Glomerular visceral epithelial cell (primary cell): ENCODE results near the gene KLK4.

Experiments used
- DNase-seq: peaks from one replicate; pipeline ENCODE4 v3.0.0-alpha.2; 2016; ENCODE audit errors: extremely low spot score

Gene KLK4

GRCh38 chr19:50878851-50879250 lies 32.3 kb downstream of the KLK4 start:
- DNase-seq = no peak

- no peak for DNase-seq
Observed at GRCh38 chr19:50877338-50877737, 33.9 kb downstream of the KLK4 start.

- no peak for DNase-seq
Observed at GRCh38 chr19:50876456-50876855, 34.7 kb downstream of the KLK4 start.

- DNase-seq = no peak
Observed at GRCh38 chr19:50875795-50876422, 35.3 kb downstream of the KLK4 start.

DNA sequence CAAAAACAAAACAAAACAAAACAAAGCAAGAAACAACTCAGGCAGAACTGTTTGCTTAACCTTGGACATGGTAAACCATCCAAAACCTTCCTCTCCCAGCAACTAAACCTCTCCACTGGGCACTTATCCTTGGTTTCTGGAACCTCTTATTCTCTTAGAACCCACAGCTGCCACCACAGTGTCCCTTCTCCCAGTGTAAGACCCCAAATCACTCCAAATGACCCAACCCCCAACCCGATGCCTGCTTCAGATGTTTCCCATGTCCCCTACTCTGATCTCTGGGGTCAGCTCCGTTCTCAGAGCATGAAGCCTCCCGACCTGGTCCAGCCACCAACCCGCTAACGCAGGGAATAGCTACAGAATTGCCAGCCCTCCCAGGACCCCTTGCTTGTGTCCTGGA lies 37.0 kb downstream of the KLK4 start:
- no peak for DNase-seq

DNA sequence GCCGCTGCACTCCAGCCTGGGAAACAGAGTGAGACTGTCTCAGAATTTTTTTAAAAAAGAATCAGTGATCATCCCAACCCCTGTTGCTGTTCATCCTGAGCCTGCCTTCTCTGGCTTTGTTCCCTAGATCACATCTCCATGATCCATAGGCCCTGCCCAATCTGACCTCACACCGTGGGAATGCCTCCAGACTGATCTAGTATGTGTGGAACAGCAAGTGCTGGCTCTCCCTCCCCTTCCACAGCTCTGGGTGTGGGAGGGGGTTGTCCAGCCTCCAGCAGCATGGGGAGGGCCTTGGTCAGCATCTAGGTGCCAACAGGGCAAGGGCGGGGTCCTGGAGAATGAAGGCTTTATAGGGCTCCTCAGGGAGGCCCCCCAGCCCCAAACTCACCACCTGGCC lies 38.1 kb downstream of the KLK4 start, which contains the start of gene KLK2:
TSS of gene KLK2 (plus strand) at position 384 of the 400 bp plus-strand sequence. CDS start 35 bp downstream, outside the sequence.
- DNase-seq = no peak

DNA sequence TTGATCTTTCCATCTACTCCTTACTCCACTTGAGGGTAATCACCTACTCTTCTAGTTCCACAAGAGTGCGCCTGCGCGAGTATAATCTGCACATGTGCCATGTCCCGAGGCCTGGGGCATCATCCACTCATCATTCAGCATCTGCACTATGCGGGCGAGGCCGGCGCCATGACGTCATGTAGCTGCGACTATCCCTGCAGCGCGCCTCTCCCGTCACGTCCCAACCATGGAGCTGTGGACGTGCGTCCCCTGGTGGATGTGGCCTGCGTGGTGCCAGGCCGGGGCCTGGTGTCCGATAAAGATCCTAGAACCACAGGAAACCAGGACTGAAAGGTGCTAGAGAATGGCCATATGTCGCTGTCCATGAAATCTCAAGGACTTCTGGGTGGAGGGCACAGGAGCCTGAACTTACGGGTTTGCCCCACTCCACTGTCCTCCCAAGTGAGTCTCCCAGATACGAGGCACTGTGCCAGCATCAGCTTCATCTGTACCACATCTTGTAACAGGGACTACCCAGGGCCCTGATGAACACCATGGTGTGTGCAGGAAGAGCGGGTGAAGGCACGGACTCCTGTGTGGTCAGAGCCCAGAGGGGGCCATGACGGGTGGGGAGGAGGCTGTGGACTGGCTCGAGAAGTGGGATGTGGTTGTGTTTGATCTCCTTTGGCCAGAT lies 40.6 kb downstream of the KLK4 start:
- DNase-seq = no peak

DNA sequence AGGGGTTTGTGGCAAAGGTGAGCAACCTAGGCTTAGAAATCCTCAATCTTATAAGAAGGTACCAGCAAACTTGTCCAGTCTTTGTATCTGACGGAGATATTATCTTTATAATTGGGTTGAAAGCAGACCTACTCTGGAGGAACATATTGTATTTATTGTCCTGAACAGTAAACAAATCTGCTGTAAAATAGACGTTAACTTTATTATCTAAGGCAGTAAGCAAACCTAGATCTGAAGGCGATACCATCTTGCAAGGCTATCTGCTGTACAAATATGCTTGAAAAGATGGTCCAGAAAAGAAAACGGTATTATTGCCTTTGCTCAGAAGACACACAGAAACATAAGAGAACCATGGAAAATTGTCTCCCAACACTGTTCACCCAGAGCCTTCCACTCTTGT lies 41.7 kb downstream of the KLK4 start:
- no peak for DNase-seq

- no peak for DNase-seq
Observed at GRCh38 chr19:50861496-50862286, 49.5 kb downstream of the KLK4 start.

DNA sequence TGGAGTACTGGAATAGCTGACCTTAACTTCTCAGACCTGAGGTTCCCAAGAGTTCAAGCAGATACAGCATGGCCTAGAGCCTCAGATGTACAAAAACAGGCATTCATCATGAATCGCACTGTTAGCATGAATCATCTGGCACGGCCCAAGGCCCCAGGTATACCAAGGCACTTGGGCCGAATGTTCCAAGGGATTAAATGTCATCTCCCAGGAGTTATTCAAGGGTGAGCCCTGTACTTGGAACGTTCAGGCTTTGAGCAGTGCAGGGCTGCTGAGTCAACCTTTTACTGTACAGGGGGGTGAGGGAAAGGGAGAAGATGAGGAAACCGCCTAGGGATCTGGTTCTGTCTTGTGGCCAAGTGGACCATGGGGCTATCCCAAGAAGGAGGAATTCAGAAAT lies 50.2 kb downstream of the KLK4 start:
- no peak for DNase-seq

DNA sequence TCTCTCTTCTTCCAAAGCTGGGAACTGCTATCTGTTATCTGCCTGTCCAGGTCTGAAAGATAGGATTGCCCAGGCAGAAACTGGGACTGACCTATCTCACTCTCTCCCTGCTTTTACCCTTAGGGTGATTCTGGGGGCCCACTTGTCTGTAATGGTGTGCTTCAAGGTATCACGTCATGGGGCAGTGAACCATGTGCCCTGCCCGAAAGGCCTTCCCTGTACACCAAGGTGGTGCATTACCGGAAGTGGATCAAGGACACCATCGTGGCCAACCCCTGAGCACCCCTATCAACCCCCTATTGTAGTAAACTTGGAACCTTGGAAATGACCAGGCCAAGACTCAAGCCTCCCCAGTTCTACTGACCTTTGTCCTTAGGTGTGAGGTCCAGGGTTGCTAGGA lies 51.3 kb downstream of the KLK4 start:
- DNase-seq = no peak

- no peak for DNase-seq
Observed at GRCh38 chr19:50858886-50859285, 52.3 kb downstream of the KLK4 start.

DNA sequence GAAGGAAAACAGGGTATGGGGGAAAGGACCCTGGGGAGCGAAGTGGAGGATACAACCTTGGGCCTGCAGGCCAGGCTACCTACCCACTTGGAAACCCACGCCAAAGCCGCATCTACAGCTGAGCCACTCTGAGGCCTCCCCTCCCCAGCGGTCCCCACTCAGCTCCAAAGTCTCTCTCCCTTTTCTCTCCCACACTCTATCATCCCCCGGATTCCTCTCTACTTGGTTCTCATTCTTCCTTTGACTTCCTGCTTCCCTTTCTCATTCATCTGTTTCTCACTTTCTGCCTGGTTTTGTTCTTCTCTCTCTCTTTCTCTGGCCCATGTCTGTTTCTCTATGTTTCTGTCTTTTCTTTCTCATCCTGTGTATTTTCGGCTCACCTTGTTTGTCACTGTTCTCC lies 53.8 kb downstream of the KLK4 start:
- DNase-seq = no peak
